ENCODE data around the gene DGKG. TPM values are rescaled to one million over a fixed set of nuclear protein-coding genes. Genes with fewer than 3 reads are reported as not detected.

Gene DGKG
- total and polyA plus RNA-seq, 7 donors = 3.6 to 12.1 (median 8.0) TPM

- no peaks in the 10 kb centered on the region for H3K4me1 ChIP-seq
- H3K4me3 ChIP-seq = no peak overlapping the region
- no peaks in the 10 kb centered on the region for H3K27me3 ChIP-seq (ENCODE audit: insufficient read depth in 3 of 3, low read length in 2 of 3)
- DNase-seq = no peak
- ATAC-seq = no peak
- TF ChIP-seq, protein P1, sequence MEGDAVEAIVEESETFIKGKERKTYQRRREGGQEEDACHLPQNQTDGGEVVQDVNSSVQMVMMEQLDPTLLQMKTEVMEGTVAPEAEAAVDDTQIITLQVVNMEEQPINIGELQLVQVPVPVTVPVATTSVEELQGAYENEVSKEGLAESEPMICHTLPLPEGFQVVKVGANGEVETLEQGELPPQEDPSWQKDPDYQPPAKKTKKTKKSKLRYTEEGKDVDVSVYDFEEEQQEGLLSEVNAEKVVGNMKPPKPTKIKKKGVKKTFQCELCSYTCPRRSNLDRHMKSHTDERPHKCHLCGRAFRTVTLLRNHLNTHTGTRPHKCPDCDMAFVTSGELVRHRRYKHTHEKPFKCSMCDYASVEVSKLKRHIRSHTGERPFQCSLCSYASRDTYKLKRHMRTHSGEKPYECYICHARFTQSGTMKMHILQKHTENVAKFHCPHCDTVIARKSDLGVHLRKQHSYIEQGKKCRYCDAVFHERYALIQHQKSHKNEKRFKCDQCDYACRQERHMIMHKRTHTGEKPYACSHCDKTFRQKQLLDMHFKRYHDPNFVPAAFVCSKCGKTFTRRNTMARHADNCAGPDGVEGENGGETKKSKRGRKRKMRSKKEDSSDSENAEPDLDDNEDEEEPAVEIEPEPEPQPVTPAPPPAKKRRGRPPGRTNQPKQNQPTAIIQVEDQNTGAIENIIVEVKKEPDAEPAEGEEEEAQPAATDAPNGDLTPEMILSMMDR (IDR thresholded peaks at IDR 0.05) = no peak
- no peaks in the 10 kb centered on the region for H3K9me3 ChIP-seq
- no peaks in the 10 kb centered on the region for H3K36me3 ChIP-seq (ENCODE audit: insufficient read depth in 1 of 2, low read depth in 1 of 2)
- no peak overlapping the region for H3K27ac ChIP-seq
- intact Hi-C loops (cut with DNase I) = no loop called here
- 80 to 94% (median 87%) methylated on average over 15 of the region's 15 CpGs for WGBS, 3 donors
Measured at GRCh38 chr3:186137051-186137685, 224.9 kb downstream of the DGKG start.

GRCh38 chr3:186133980-186134379, 228.1 kb downstream of the DGKG start:
- no peaks in the 10 kb centered on the region for H3K9me3 ChIP-seq
- DNase-seq (no peak), ATAC-seq (no peak)
- 82 to 87% (median 85%) methylated on average over 5 of the region's 5 CpGs for WGBS, 3 donors
- H3K4me1 ChIP-seq = no peaks in the 10 kb centered on the region
- no peaks in the 10 kb centered on the region for H3K36me3 ChIP-seq (ENCODE audit: insufficient read depth in 1 of 2, low read depth in 1 of 2)
- intact Hi-C loops (cut with DNase I) = no loop called here
- no peak overlapping the region for H3K27ac ChIP-seq
- no peaks in the 10 kb centered on the region for H3K27me3 ChIP-seq (ENCODE audit: insufficient read depth in 3 of 3, low read length in 2 of 3)
- H3K4me3 ChIP-seq = no peak overlapping the region
- TF ChIP-seq, protein P1 (IDR thresholded peaks at IDR 0.05) = no peak

DNA sequence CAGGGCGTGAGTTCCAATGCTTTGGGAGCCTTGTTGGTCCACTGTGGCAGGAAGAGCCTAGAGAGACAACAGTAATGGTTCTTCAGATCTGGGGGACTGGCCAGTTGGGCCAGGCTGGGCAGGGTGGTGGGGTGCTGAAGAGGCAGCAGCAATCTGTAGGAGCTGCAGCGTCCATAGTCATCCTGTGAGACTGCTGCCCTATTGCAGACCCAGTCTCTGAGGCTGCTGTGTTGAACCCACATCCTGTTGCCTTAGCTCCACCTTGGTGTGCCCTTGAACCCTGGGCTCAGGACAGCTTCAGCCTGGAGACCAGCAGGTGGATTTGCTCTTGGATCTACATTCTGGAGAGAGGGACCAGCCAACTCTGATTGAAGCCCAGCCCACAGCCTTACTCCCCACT, 229.5 kb downstream of the DGKG start:
- intact Hi-C loops (cut with DNase I) = no loop called here
- TF ChIP-seq, protein P1 (IDR thresholded peaks at IDR 0.05) = no peak
- Histone ChIP-seq H3K27me3 (ENCODE audit: insufficient read depth in 3 of 3, low read length in 2 of 3) (no peaks in the 10 kb centered on the region), H3K4me3 (no peak overlapping the region), H3K9me3 (no peaks in the 10 kb centered on the region), H3K4me1 (no peaks in the 10 kb centered on the region), H3K36me3 (ENCODE audit: insufficient read depth in 1 of 2, low read depth in 1 of 2) (no peaks in the 10 kb centered on the region), H3K27ac (no peak overlapping the region)
- DNase-seq (no peak), ATAC-seq (no peak)
- 89 to 98% (median 90%) methylated on average over 2 of the region's 2 CpGs for WGBS, 3 donors

DNA sequence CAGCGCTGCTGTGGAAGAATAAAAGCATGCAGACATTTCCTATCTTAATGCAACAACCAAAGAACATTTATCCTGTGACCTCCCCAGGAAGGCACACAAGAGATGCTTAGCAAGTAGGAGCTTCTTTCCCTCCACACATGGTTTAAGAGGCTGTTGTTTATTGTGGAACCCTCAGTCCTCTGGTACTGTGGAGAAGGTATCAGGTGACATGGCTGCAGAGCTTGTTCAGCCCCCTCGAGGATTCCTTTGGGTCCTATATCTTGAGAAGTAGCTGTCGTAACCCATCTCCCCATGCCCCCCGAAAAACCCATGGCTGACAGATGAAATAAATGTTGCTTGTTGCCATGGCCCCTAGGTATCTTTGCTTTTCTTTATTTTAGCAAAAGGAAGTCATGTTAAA, 232.8 kb downstream of the DGKG start:
- intact Hi-C loops (cut with DNase I) = no loop called here
- no peak overlapping the region for H3K27ac ChIP-seq

More for the DNA sequence above, 232.8 kb downstream of the DGKG start:
- no peak for ATAC-seq
- DNase-seq = no peak
- 75 to 78% (median 76%) methylated on average over 4 of the region's 4 CpGs for WGBS, 3 donors
- no peak overlapping the region for H3K4me3 ChIP-seq
- no peaks in the 10 kb centered on the region for H3K4me1 ChIP-seq
- no peaks in the 10 kb centered on the region for H3K36me3 ChIP-seq (ENCODE audit: insufficient read depth in 1 of 2, low read depth in 1 of 2)
- H3K27me3 ChIP-seq (ENCODE audit: insufficient read depth in 3 of 3, low read length in 2 of 3) = no peaks in the 10 kb centered on the region
- H3K9me3 ChIP-seq = no peaks in the 10 kb centered on the region
- TF ChIP-seq, protein P1 (IDR thresholded peaks at IDR 0.05) = no peak

All from psoas muscle (tissue), 8 donors.